ENCODE measurements around the gene KLF11. TPM values are rescaled to one million over a fixed set of nuclear protein-coding genes. Genes with fewer than 3 reads are reported as not detected.

The KLF11 gene
- total and polyA plus RNA-seq, 2 donors (not counting 3 experiments of a cell fraction or from before 2014, with no cell fraction given) = 10.5 to 11.3 TPM

GRCh38 chr2:10017313-10017941, 25.9 kb upstream of the KLF11 start:
- Histone ChIP-seq H3K4me2 (ENCODE audit: insufficient read depth, low read length) (no peak overlapping the region), H2AFZ (ENCODE audit: low read depth, low read length) (no peak overlapping the region), H3K79me2 (ENCODE audit: control insufficient read depth, insufficient read depth, low read length) (no peaks in the 10 kb centered on the region), H3K9ac (replicated peaks; ENCODE audit: extremely low read depth, insufficient read depth, low read length) (no peak overlapping the region), H3K27ac (ENCODE audit: insufficient read depth, low read depth, low read length) (no peak overlapping the region), H3K4me1 (ENCODE audit: control insufficient read depth, extremely low read depth, insufficient read depth, low read length) (no peaks in the 10 kb centered on the region), H3K4me3 (replicated peaks in 1 of 3; ENCODE audit: insufficient read depth in 1 of 3, low read depth in 1 of 3, low read length in 3 of 3) (no peak overlapping the region), H3K9me1 (replicated peaks; ENCODE audit: control insufficient read depth, extremely low read depth, insufficient read depth, low read length) (no peaks in the 10 kb centered on the region), H3K9me3 (replicated peaks; ENCODE audit: control insufficient read depth, insufficient read depth, low read length) (no peaks in the 10 kb centered on the region), H3K36me3 (ENCODE audit: control insufficient read depth in 2 of 2, extremely low read depth in 1 of 2, insufficient read depth in 2 of 2, low read length in 2 of 2) (no peaks in the 10 kb centered on the region), H3K27me3 (ENCODE audit: control insufficient read depth in 2 of 2, insufficient read depth in 2 of 2, low read length in 2 of 2) (peaks cover 0 to 2% of the 10 kb centered on the region in 2 experiments), H4K20me1 (replicated peaks; ENCODE audit: control insufficient read depth, extremely low read depth, insufficient read depth, low read length) (no peaks in the 10 kb centered on the region)
- TF ChIP-seq, protein P1, sequence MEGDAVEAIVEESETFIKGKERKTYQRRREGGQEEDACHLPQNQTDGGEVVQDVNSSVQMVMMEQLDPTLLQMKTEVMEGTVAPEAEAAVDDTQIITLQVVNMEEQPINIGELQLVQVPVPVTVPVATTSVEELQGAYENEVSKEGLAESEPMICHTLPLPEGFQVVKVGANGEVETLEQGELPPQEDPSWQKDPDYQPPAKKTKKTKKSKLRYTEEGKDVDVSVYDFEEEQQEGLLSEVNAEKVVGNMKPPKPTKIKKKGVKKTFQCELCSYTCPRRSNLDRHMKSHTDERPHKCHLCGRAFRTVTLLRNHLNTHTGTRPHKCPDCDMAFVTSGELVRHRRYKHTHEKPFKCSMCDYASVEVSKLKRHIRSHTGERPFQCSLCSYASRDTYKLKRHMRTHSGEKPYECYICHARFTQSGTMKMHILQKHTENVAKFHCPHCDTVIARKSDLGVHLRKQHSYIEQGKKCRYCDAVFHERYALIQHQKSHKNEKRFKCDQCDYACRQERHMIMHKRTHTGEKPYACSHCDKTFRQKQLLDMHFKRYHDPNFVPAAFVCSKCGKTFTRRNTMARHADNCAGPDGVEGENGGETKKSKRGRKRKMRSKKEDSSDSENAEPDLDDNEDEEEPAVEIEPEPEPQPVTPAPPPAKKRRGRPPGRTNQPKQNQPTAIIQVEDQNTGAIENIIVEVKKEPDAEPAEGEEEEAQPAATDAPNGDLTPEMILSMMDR (IDR thresholded peaks at IDR 0.05; ENCODE audit: extremely low read depth in 1 of 2, insufficient read depth in 1 of 2, low read depth in 1 of 2, low read length in 2 of 2) = no peak
- no peak for TF ChIP-seq EZH2 (IDR thresholded peaks at IDR 0.05; ENCODE audit: borderline replicate concordance, low read depth, low read length, severe bottlenecking)
- TF ChIP-seq FOS (IDR thresholded peaks at IDR 0.05; ENCODE audit: borderline replicate concordance, insufficient read depth, low read length) = no peak
- no peak for TF ChIP-seq POLR2AphosphoS5 (IDR thresholded peaks at IDR 0.05; ENCODE audit: insufficient read depth, low read depth, low read length)
- TF ChIP-seq MYC (IDR thresholded peaks at IDR 0.05; ENCODE audit: low read depth, low read length) = no peak
- TF ChIP-seq MAX (IDR thresholded peaks at IDR 0.05; ENCODE audit: insufficient read depth, insufficient read length) = no peak
- CTCF ChIA-PET = interaction anchor here (0.8 to 16.1 kb wide), 4 partner anchors 13 to 203 kb away, joined by 3 to 151 read pairs (median 4); no protein-coding TSS in a partner anchor
- BruUV-seq (replicated peaks) = no TSS peak
- FAIRE-seq (no peak), DNase-seq (ENCODE audit: low read depth, low spot score) (no peak)
- dilution Hi-C loops (cut with MboI; ENCODE audit: extremely low pct_ligation_motif_present, low sequenced_read_pairs) = no loop called here
- POLR2A ChIA-PET = no interaction called here
- intact Hi-C loops (cut with micrococcal nuclease) = no loop called here

Measured in endothelial cell of umbilical vein (primary cell).